ENCODE data around the gene LIN37.

- TF ChIP-seq CTCF (IDR thresholded peaks at IDR 0.05) (no peak), POLR2A (IDR thresholded peaks at IDR 0.05) (no peak)
Measured at GRCh38 chr19:35775298-35776101, 27.1 kb downstream of the LIN37 start, which contains the start of gene ARHGAP33.
